Measurements from ENCODE around the gene IQSEC3. TPM values are rescaled to one million over a fixed set of nuclear protein-coding genes. Genes with fewer than 3 reads are reported as not detected.
A peak's percentile ranks its signal among the peaks of the same experiment; 100 is the strongest.

The IQSEC3 gene
- total RNA-seq, 1 experiment from 2014 or later: 1.7 TPM

- ChIA-PET CTCF (interaction anchor here (1.2 to 4.4 kb wide), 5 partner anchors 11 to 52 kb away, joined by 3 to 28 read pairs (median 8); no protein-coding TSS in a partner anchor), POLR2A (interaction anchor here (0.6 kb wide), 1 partner anchor 36 kb away, joined by 3 read pairs; no protein-coding TSS in a partner anchor)
- no peak for TF ChIP-seq NFYB (CRISPR knock-in tag; conservative IDR thresholded peaks at IDR 0.05; ENCODE audit: low read depth)
- TF ChIP-seq ZNF317 (CRISPR knock-in tag; IDR thresholded peaks at IDR 0.05; ENCODE audit: borderline replicate concordance, low read depth): no peak
- TF ChIP-seq CREM (CRISPR knock-in tag; IDR thresholded peaks at IDR 0.05): no peak
- TF ChIP-seq USF2 (CRISPR knock-in tag; IDR thresholded peaks at IDR 0.05): no peak
- TF ChIP-seq FOXP1 (CRISPR knock-in tag; IDR thresholded peaks at IDR 0.05; ENCODE audit: borderline replicate concordance): no peak
- no peak for TF ChIP-seq JAZF1 (CRISPR knock-in tag; IDR thresholded peaks at IDR 0.05)
- TF ChIP-seq ZNF121 (CRISPR knock-in tag; IDR thresholded peaks at IDR 0.05): no peak
- no peak for TF ChIP-seq IRF1 (CRISPR knock-in tag; IDR thresholded peaks at IDR 0.05)
- TF ChIP-seq NR1H2 (CRISPR knock-in tag; IDR thresholded peaks at IDR 0.05): no peak
- no peak for TF ChIP-seq ETV6 (CRISPR knock-in tag; IDR thresholded peaks at IDR 0.05)
- TF ChIP-seq PREB (CRISPR knock-in tag; IDR thresholded peaks at IDR 0.05; ENCODE audit: borderline replicate concordance): no peak
- no peak for TF ChIP-seq JUN (CRISPR knock-in tag; IDR thresholded peaks at IDR 0.05)
- Mint-ChIP-seq H3K4me1 (peaks cover 57% of the 10 kb centered on the region), H3K36me3 (no peaks in the 10 kb centered on the region), H3K27ac (no peak overlapping the region), H3K4me3 (no peak overlapping the region), H3K27me3 (ENCODE audit: low read depth) (peaks cover 8% of the 10 kb centered on the region), H3K9me3 (no peaks in the 10 kb centered on the region)
- no peak for ATAC-seq
- no peak for DNase-seq (ENCODE audit: low spot score)
Measured at GRCh38 chr12:167959-168600, 101.5 kb downstream of the IQSEC3 start.

- Mint-ChIP-seq H3K27ac (no peak overlapping the region), H3K4me3 (no peak overlapping the region), H3K4me1 (peaks cover 57% of the 10 kb centered on the region), H3K27me3 (ENCODE audit: low read depth) (peaks cover 8% of the 10 kb centered on the region), H3K36me3 (no peaks in the 10 kb centered on the region), H3K9me3 (no peaks in the 10 kb centered on the region)
- peak; percentile 51 for ATAC-seq
- TF ChIP-seq EMX1 (CRISPR knock-in tag; IDR thresholded peaks at IDR 0.05) (no peak), ARID4B (CRISPR knock-in tag; IDR thresholded peaks at IDR 0.05; ENCODE audit: borderline replicate concordance) (no peak), USF1 (CRISPR knock-in tag; IDR thresholded peaks at IDR 0.05) (no peak), MAX (CRISPR knock-in tag; IDR thresholded peaks at IDR 0.05) (no peak)
- DNase-seq (ENCODE audit: low spot score): no peak
- ChIA-PET CTCF (interaction anchor here (0.8 to 4.4 kb wide), 7 partner anchors 10 to 51 kb away, joined by 3 to 28 read pairs (median 8); no protein-coding TSS in a partner anchor), POLR2A (no interaction called here)
Measured at GRCh38 chr12:168763-169525, 102.4 kb downstream of the IQSEC3 start.
